HuH-7 (cell line): ENCODE data around the gene SLC37A2.
A peak's percentile ranks its signal among the peaks of the same experiment; 100 is the strongest.
"Not testable (repeated sequence)": the region's sequence is repeated elsewhere in the genome, so short reads cannot be mapped to it uniquely, and the experiment has no call there.

ENCODE experiments used
- DNase-seq: peaks from one replicate; pipeline ENCODE4 v3.0.0; 2011; ENCODE audit warnings: low spot score

SLC37A2 gene

GRCh38 chr11:125084057-125084416 lies 20.9 kb downstream of the SLC37A2 start:
- DNase-seq: no peak

DNA sequence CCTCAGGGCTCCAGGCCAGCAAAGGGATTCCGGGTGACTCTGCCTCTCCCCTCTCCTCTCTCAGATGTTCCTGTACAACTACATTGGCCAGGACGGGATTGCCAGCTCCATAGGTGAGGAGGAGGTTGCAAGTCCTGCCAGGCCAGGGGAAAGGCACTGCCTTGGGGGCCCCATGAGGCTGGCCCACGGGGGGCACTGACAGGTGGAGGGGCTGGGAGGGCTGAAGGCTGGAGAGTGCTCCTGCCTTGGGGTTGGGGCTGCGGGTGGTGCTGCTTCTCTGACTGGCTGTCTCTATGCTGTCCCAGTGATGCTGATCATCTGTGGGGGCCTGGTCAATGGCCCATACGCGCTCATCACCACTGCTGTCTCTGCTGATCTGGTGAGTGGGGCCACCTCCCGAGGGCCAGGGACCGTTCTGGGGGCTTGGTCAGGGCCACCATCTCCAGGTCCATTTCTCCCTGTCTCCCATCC lies 21.7 kb downstream of the SLC37A2 start:
- no peak for DNase-seq

DNA sequence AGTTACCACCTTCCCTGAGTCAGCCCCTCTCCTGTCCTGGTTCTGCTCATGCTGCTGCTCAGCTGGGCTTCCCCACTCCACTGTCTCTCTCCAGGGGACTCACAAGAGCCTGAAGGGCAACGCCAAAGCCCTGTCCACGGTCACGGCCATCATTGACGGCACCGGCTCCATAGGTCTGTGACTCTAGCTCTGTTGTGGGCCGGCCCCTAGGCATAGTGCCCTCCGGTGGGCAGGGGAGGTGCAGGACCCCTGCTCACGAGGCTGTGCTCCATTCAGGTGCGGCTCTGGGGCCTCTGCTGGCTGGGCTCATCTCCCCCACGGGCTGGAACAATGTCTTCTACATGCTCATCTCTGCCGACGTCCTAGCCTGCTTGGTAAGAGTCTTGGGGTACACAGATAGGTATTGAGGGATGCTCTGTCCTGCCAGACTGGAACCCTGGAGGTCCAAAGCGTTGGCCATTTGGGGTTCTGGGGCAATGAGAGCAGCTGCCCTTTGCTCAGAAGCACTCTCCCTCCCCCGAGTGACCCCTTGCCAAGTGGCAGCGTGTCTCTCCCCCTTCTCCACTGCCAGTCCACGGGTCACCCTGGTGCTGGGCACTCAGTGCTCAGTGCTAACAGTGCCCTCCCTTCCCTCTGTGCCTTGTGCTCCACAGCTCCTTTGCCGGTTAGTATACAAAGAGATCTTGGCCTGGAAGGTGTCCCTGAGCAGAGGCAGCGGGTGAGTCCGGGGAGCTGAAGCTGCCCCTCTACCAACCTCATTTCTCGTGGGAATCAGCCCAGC lies 22.4 kb downstream of the SLC37A2 start:
- no peak for DNase-seq

DNA sequence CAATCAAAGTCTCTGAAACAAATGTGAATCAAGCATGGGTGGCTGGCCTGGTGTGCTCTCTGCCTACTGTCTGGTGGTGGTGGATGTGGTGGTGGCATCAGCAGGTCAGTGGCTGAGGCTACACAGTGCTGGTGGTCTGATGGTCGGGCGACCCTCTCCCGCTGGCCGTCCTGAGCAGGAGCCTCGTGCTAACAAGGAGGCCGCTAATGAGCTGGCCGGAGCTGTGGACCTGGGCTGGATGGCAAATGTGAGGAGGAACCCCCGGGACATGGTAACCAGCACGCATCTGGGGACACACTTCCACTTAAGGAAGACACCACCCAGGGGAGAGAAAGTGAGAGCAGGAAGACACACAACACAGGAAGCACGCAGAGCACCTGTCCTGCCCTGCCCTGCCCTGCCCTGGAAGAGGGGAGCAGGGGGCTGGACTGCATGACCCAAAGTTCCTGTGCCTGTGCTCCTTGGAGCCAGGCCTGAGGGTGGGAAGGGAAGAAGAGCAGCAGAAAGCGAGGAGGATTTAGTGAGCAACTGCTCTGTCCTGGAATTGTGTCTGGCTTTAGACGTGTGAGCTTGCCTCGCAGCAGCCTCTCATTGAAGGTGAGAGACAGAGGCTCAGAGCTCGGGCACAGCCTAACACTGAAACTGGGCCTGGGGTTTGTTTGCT lies 23.7 kb downstream of the SLC37A2 start:
- DNase-seq: no peak

DNA sequence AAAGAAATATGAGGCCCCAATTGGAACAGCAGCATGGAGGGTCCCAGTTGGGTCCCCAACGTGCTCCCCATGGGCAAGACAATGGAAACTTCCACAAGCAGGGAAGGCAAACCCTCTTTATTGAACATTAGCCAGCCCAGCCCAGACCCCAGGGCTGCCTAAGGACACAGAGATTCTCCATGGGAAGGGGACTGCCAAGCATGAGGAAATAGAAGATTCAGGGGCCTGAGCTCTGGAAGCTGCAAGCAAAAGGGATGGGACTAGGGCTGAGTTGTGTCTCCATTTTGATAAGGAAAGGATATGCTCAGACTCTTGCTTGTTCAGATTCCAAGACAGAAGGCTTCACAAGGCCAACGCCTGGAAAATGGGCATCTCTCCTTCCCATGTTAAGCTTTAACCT lies 25.0 kb downstream of the SLC37A2 start:
- no peak for DNase-seq

- DNase-seq: no peak
Measured at GRCh38 chr11:125088576-125089455, 25.7 kb downstream of the SLC37A2 start.

DNA sequence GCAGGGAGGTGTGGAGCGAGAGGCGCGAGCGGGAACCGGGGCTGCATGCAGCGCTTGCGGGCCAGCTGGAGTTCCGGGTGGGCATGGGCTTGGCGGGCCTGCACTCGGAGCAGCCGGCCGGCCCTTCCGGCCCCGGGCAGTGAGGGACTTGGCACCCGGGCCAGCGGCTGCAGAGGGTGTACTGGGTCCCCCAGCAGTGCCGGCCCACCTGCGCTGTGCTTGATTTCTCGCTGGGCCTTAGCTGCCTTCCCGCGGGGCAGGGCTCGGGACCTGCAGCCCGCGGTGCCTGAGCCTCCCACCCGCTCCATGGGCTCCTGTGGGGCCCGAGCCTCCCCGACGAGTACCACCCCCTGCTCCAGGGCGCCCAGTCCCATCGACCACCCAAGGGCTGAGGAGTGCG lies 26.4 kb downstream of the SLC37A2 start:
- not testable (repeated sequence) for DNase-seq

- not testable (repeated sequence) for DNase-seq
Measured at GRCh38 chr11:125090151-125090550, 27.0 kb downstream of the SLC37A2 start.

- DNase-seq: no peak
Measured at GRCh38 chr11:125090816-125091215, 27.7 kb downstream of the SLC37A2 start.

DNA sequence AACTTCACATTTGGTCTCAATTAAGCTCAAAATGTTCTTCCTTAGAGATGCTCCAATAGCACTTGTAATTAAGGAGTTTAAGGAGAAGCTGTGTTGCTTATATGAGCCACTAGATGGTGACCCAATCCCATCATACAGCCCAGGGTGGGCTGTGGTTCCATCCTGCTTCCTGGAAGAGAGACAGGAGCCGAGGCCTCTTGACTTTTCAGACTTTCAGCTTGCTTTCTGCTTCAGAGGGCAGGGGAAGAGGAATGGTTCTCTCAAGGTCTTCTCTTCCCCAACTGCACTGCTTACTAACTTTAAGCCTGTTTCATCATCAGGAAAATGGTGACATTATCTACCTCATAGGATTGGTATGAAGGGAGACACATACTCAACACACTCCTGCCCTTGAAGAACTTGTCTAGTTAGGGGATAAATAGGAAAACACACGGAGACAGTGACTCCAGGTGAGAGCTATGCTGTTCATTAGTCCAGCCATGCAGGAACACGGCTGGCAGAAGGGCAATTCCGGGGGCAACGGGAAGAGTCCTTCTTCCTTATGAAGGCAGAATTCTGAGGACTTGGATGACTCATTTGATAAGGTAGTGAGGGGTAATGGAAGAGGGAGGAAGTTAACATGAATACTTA lies 28.3 kb downstream of the SLC37A2 start:
- DNase-seq: peak; percentile 80

DNA sequence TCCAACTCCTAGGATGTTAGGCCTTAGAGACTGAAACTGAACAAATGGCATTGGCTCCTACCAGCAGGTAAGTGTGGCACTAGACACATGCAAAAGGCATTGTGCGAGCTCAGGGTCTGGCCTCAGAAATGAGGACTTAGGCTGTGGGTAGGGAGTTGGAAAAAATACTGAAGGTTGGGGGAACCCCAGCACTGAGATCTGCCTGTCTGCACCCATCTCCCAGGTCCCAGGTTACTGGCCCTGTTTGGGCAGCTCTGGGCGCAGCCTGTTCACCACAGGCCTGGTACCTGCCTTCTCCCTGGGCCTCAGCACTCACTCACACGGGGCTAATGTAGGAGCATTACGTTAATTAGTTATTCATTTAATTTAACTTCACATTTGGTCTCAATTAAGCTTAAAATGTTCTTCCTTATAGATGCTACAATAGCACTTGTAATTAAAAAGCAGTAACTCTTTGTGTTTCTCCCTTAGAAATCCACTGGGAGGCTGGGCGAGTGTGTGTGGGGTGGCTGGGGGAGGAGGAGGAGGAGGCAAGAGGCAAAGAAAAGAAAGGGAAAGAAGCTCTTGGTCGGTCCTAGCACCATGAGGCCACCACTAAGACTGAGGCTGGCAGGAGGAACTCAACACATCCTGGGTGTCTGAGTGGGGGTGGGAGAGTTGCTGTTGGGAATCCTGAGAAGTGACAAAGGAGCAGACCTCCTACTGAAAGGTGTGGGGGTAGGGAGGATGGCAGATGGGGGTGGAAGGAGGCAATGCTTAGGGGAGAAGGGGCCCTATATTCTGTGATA lies 29.0 kb downstream of the SLC37A2 start:
- DNase-seq: no peak

DNA sequence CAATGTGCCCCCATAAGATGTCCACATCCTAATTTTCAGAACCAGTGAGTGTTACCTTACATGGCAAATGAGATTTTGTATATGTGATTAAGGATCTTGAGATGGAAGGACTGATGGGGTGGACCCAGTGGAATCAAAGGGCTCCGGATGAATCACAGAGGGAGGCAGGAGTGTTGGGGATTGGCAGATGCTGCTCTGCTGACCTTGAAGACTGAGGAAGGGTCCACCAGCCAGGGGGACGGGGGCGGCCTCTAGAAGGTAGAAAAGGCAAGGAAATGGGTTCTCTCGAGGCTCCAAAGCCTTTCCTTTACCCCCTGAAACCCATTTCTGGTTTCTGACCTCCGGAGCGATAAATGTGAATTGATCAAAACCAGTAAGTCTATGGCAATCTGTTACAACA lies 29.6 kb downstream of the SLC37A2 start:
- DNase-seq: no peak

DNA sequence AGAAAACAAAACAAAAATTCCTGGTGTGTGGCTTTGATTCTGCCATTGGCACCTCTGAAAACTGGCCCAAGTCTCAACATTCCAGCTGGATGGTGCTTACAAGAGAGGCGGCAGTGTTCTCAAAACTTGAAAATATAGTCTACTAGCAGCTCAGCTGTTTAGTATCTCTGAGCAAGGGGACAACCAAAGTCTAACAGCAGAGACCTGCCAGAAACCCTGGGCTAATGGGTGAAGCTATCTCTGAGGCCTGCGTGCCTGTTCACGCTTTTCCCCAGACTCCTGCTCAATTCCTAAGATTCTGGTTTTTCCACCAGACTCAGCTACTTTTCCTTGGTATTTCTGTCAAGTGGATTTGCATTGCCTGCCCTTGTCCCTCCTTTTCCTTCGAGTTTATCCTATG lies 30.4 kb downstream of the SLC37A2 start:
- no peak for DNase-seq

DNA sequence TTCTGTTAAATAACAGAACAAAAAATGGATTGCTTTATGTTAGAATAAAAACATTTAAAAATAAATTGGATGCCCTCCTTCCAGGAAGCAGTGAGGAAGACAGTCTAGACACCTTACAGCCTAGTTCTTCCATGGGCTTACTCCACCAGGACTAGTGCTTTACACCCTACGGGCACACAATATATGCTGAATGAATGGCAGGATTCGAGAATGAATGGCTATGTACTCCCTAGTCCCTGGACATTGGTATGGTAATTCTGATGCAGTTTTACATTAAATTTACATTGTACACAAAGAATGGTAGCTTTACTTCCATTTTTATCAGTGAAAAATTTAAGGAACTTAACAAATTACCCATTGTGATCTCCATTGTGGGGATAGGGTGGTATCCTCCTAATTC lies 31.6 kb downstream of the SLC37A2 start:
- DNase-seq: no peak

- no peak for DNase-seq
Measured at GRCh38 chr11:125100136-125100535, 37.0 kb downstream of the SLC37A2 start.

DNA sequence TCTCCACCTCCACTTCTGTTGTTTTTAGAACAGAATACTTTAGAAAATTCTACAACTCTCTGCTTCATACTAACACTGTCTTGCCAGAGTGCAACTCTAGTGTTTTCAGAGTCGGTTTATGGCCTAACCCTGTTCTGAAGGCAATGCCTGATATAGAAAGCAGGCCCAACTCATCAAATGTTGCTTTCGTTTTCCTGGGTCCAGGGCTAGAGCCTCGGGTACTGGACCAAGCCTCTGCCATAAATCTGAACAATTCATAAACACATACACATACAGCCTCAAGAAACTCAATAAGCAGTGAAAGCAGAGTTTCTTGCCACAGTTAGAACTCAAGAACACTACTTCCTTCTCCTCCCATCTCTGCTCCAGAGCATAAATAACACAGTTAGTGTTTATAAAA lies 38.5 kb downstream of the SLC37A2 start:
- DNase-seq: no peak

- no peak for DNase-seq
Measured at GRCh38 chr11:125102025-125102424, 38.9 kb downstream of the SLC37A2 start.

DNA sequence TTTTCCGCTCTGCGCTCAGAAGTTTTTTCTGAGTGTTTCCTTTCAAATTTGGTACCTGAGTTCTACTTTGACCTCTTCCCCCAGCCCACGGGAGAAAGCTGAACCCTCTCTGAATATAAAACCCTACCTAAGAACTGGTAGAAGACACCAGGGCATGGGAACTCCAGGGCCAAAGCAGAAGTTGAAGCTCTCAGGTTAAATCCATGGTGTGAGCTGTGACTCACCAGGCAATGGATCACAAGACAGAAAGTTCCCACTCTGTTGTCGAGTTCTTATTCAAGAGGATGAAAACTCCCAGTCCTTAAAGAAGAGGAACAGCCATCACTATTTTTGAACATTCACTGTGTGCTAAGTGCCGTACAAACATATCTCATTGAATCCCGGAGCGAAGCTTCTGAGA lies 39.4 kb downstream of the SLC37A2 start:
- DNase-seq: no peak

- DNase-seq: no peak
Measured at GRCh38 chr11:125105926-125106325, 42.8 kb downstream of the SLC37A2 start.

DNA sequence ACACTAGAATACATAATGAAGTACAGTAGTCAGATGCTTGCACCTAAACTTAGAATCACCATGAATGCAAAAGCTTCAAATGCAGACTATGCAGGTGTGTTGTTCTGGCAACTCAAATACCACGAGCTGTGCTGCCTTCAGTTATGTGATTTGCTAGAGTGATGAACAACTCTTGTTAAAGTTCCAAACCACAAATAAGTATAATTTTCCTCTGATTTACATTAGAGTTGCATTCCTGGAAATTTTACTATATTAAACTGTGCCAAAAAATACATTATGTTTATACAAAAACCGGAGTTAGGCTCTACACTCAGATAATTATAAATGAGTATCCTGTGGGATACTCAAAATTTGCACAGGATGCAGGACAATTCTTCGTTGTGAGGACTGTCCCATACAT lies 45.4 kb downstream of the SLC37A2 start:
- DNase-seq: no peak

DNA sequence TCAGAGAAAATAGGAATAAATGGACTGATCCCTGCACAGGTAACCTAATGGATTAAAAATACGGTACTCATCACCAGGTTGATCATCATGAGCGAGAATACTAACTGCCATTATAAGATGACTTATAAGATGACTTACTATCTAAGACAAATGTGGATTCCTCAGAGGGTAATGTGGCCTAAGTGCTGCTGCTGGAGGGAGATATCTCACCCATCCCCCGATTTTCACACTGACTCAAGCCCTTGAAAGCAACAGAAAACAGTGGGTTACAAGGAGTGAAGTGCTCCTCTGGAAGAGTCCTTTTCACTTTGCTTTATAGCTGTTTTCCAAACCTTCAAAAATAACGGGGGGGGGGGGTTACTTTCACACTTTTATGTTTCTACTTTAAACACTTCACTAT lies 47.4 kb downstream of the SLC37A2 start:
- no peak for DNase-seq

- DNase-seq: no peak
Measured at GRCh38 chr11:125111001-125111342, 47.9 kb downstream of the SLC37A2 start.
